Prostate gland (tissue), 2 donors: ENCODE measurements around the gene LONP2. TPM values are rescaled to one million over a fixed set of nuclear protein-coding genes. Genes with fewer than 3 reads are reported as not detected.

Experiments
- DNase-seq: peaks from one replicate; pipeline ENCODE4 v3.0.0-alpha.2; 2019; ENCODE audit warnings: low spot score
- H3K27ac ChIP-seq, 2 donors: fragments of 200-600 bp; sonication (generic); 2 replicates each; pipeline ENCODE4 v1.5.1; 2017 to 2019
- H3K27me3 ChIP-seq: fragments of 200-600 bp; sonication (generic); replicated peaks from 2 replicates; pipeline ENCODE4 v1.5.1; 2019; ENCODE audit not compliant: insufficient read depth
- H3K36me3 ChIP-seq, 2 donors: fragments of 200-600 bp; sonication (generic); 1 replicate in 1 of 2; 2 replicates in 1 of 2; pipeline versions ENCODE4 v1.5.1 to v1.8.1; 2017 to 2019
- H3K4me1 ChIP-seq: fragments of 200-600 bp; sonication (generic); replicated peaks from 2 replicates; pipeline ENCODE4 v1.5.1; 2019
- H3K4me3 ChIP-seq, 2 donors: fragments of 200-600 bp; sonication (generic); 2 replicates each; pipeline ENCODE4 v1.5.1; 2017 to 2019
- H3K9me3 ChIP-seq: fragments of 200-600 bp; sonication (generic); 2 replicates; pipeline ENCODE4 v1.5.1; 2017
- CTCF ChIP-seq, 4 experiments: fragments of 200-600 bp in 2 of 4; fragments of 450-650 bp in 2 of 4; sonication (generic) in 2 of 4; IDR thresholded peaks; 1 replicate in 3 of 4; 2 replicates in 1 of 4; pipeline ENCODE4 v1.5.1; 2016 to 2019; ENCODE audit warnings: antibody characterized with exemption in 4 of 4, mild to moderate bottlenecking in 2 of 4, moderate library complexity in 2 of 4
- POLR2A ChIP-seq: fragments of 450-650 bp; IDR thresholded peaks from one replicate; pipeline ENCODE4 v1.6.1; 2016; ENCODE audit warnings: antibody characterized with exemption, mild to moderate bottlenecking
- POLR2AphosphoS5 ChIP-seq: sonication (generic); formaldehyde crosslinking; IDR thresholded peaks from one replicate; pipeline ENCODE4 v1.6.1; 2017; ENCODE audit warnings: antibody characterized with exemption
- WGBS: methylation state at CpG from one replicate; pipeline ENCODE4 v1.1.5; 2018; 5-methylcytosine and 5-hydroxymethylcytosine counted together
- intact Hi-C: fragments of 100-400 bp; cut with DNase I; formaldehyde crosslinking; loops from one replicate; pipeline ENCODE4 v1.14.2; 2022
- total RNA-seq, 2 donors: library from RNA; depleted of rRNA; stranded (reverse); fragments of >200 nt; gene quantifications; one replicate each; pipeline ENCODE4 v1.1.0, GENCODE V29; 2016

Gene LONP2
- total RNA-seq, 2 donors from 2014 or later = 74.6 to 81.0 TPM

- Histone ChIP-seq H3K27ac (no peak overlapping the region), H3K36me3 (no peaks in the 10 kb centered on the region), H3K27me3 (no peaks in the 10 kb centered on the region), H3K4me1 (no peaks in the 10 kb centered on the region), H3K4me3 (no peak overlapping the region), H3K9me3 (no peaks in the 10 kb centered on the region)
- 90% methylated on average over 1 of the region's 1 CpG for WGBS
- intact Hi-C loops = no loop called here
- DNase-seq = no peak
- TF ChIP-seq CTCF (IDR thresholded peaks at IDR 0.05) (no peak), POLR2A (no peak), POLR2AphosphoS5 (no peak)
Measured at GRCh38 chr16:48340054-48340453, 96.0 kb downstream of the LONP2 start.

GRCh38 chr16:48342591-48342990 lies 98.5 kb downstream of the LONP2 start:
- Histone ChIP-seq H3K27ac (no peak overlapping the region), H3K27me3 (no peaks in the 10 kb centered on the region), H3K4me3 (no peak overlapping the region), H3K9me3 (no peaks in the 10 kb centered on the region), H3K4me1 (no peaks in the 10 kb centered on the region), H3K36me3 (no peaks in the 10 kb centered on the region)
- intact Hi-C loops = no loop called here
- 92% methylated on average over 2 of the region's 2 CpGs for WGBS
- no peak for DNase-seq
- TF ChIP-seq POLR2AphosphoS5 (no peak), CTCF (IDR thresholded peaks at IDR 0.05) (no peak), POLR2A (no peak)

DNA sequence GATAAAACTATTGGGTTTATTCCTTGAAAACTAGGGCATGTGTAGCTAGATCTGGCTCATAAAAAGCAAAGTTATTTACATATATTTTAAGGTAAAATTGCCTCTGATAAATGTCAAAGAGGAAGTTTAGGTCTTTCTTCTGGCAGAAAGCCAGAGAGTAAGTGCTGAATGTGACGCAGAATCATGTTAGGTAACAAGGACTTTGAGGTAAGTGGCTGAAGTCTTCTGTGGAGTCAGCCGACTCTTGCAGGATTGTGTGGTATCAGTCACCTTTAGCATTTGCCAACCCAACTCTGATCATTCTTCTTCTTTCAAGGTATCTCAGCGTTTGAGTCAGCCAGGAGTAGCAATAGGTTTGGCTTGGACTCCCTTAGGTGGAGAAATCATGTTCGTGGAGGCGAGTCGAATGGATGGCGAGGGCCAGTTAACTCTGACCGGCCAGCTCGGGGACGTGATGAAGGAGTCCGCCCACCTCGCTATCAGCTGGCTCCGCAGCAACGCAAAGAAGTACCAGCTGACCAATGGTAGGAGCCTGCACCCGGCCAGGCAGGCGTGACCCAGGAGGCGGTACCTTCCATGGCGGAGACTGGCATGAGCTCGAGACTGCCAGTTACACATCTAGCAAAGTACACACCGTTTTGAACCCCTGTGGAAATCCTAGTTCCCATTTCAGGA lies 103.2 kb downstream of the LONP2 start:
- H3K36me3 ChIP-seq = no peaks in the 10 kb centered on the region
- no peaks in the 10 kb centered on the region for H3K9me3 ChIP-seq
- no peak overlapping the region for H3K27ac ChIP-seq
- H3K27me3 ChIP-seq = no peaks in the 10 kb centered on the region
- DNase-seq = no peak
- intact Hi-C loops = no loop called here
- 90% methylated on average over 20 of the region's 20 CpGs for WGBS
- TF ChIP-seq POLR2AphosphoS5 = no peak
- no peak for TF ChIP-seq CTCF (IDR thresholded peaks at IDR 0.05)
- TF ChIP-seq POLR2A = no peak
- H3K4me1 ChIP-seq = no peaks in the 10 kb centered on the region
- no peak overlapping the region for H3K4me3 ChIP-seq

- WGBS = 84% methylated on average over 4 of the region's 4 CpGs
- intact Hi-C loops = no loop called here
Measured at GRCh38 chr16:48347980-48348379, 103.9 kb downstream of the LONP2 start.

More at GRCh38 chr16:48347980-48348379, 103.9 kb downstream of the LONP2 start:
- DNase-seq = no peak
- no peaks in the 10 kb centered on the region for H3K9me3 ChIP-seq
- H3K27ac ChIP-seq = no peak overlapping the region
- no peak overlapping the region for H3K4me3 ChIP-seq
- H3K27me3 ChIP-seq = no peaks in the 10 kb centered on the region
- H3K36me3 ChIP-seq = no peaks in the 10 kb centered on the region
- no peaks in the 10 kb centered on the region for H3K4me1 ChIP-seq
- TF ChIP-seq POLR2A = no peak
- no peak for TF ChIP-seq POLR2AphosphoS5
- no peak for TF ChIP-seq CTCF (IDR thresholded peaks at IDR 0.05)
